Left forelimb (tissue), 1 donor: ENCODE data around the gene CD163L1.
"Not testable (repeated sequence)": the region's sequence is repeated elsewhere in the genome, so short reads cannot be mapped to it uniquely, and the experiment has no call there.

ENCODE experiments used
- DNase-seq: peaks from one replicate; pipeline ENCODE4 v3.0.0-alpha.2; 2018; ENCODE audit warnings: low spot score

The CD163L1 gene

GRCh38 chr12:7444076-7444475 lies at the start of gene CD163L1:
Gene CD163L1, minus strand, starts transcription at chr12:7444153. Its CDS starts 26 bp downstream, at chr12:7444127.
- DNase-seq: no peak

- no peak for DNase-seq
These were observed 49.1 kb upstream of the CD163L1 start for GRCh38 chr12:7493006-7493405.

GRCh38 chr12:7486512-7486911 lies 42.6 kb upstream of the CD163L1 start:
- DNase-seq: no peak

- DNase-seq: no peak
These were observed 41.1 kb upstream of the CD163L1 start for GRCh38 chr12:7485095-7485494.

- no peak for DNase-seq
These were observed 39.4 kb upstream of the CD163L1 start for GRCh38 chr12:7483343-7483742.

- DNase-seq: no peak
These were observed 35.8 kb upstream of the CD163L1 start for GRCh38 chr12:7479771-7480170.

GRCh38 chr12:7472060-7472459 lies 28.1 kb upstream of the CD163L1 start:
- no peak for DNase-seq

GRCh38 chr12:7460375-7461259 lies 16.7 kb upstream of the CD163L1 start:
- no peak for DNase-seq

GRCh38 chr12:7459973-7460372 lies 16.0 kb upstream of the CD163L1 start:
- DNase-seq: no peak

GRCh38 chr12:7451756-7452155 lies 7.8 kb upstream of the CD163L1 start:
- no peak for DNase-seq

- no peak for DNase-seq
These were observed 6.7 kb upstream of the CD163L1 start for GRCh38 chr12:7450667-7451066.

GRCh38 chr12:7448099-7448498 lies 4.1 kb upstream of the CD163L1 start:
- DNase-seq: no peak

- DNase-seq: no peak
These were observed 584 bp upstream of the CD163L1 start for GRCh38 chr12:7444537-7444936.

GRCh38 chr12:7441216-7441615 lies 2.7 kb downstream of the CD163L1 start:
- DNase-seq: no peak

GRCh38 chr12:7439579-7440505 lies 4.1 kb downstream of the CD163L1 start:
- DNase-seq: peak; percentile 75

- DNase-seq: not testable (repeated sequence)
These were observed 5.5 kb downstream of the CD163L1 start for GRCh38 chr12:7438291-7438995.

- not testable (repeated sequence) for DNase-seq
These were observed 6.5 kb downstream of the CD163L1 start for GRCh38 chr12:7437494-7437893.

- no peak for DNase-seq
These were observed 9.3 kb downstream of the CD163L1 start for GRCh38 chr12:7434670-7435069.

- DNase-seq: no peak
These were observed 10.6 kb downstream of the CD163L1 start for GRCh38 chr12:7433276-7433822.

GRCh38 chr12:7431993-7432685 lies 11.8 kb downstream of the CD163L1 start:
- no peak for DNase-seq

- DNase-seq: no peak
These were observed 32.6 kb downstream of the CD163L1 start for GRCh38 chr12:7411343-7411742.
